ENCODE measurements around the gene TRIM29. TPM values are rescaled to one million over a fixed set of nuclear protein-coding genes. Genes with fewer than 3 reads are reported as not detected.

TRIM29 gene
- total RNA-seq, 1 donor from 2014 or later, result 56.7 TPM

DNA sequence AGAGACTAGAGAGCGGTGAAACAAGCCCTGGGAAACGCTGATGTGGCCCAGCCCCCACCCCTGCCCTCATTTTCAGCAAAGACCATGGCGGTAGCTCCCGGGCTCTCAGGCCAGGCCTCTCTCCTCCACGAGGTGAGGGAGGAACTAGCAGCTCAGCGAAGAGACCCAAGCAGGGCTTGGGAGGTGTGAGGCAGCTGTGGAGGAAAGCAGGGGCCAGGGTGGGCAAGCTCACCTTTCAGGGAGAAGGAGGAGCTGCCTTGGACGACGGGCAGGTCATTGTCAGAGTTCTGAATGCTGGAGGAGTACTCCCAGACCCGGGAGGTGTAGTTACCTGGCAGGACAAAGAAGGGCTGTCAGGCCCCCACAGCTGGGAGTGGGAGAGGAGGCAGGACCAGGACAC lies 19.9 kb downstream of the TRIM29 start:
- peak overlapping the region; percentile 51 for H3K27ac Mint-ChIP-seq
- no peak for DNase-seq (ENCODE audit: extremely low spot score, unreplicated experiment)
- TF ChIP-seq, protein P1, sequence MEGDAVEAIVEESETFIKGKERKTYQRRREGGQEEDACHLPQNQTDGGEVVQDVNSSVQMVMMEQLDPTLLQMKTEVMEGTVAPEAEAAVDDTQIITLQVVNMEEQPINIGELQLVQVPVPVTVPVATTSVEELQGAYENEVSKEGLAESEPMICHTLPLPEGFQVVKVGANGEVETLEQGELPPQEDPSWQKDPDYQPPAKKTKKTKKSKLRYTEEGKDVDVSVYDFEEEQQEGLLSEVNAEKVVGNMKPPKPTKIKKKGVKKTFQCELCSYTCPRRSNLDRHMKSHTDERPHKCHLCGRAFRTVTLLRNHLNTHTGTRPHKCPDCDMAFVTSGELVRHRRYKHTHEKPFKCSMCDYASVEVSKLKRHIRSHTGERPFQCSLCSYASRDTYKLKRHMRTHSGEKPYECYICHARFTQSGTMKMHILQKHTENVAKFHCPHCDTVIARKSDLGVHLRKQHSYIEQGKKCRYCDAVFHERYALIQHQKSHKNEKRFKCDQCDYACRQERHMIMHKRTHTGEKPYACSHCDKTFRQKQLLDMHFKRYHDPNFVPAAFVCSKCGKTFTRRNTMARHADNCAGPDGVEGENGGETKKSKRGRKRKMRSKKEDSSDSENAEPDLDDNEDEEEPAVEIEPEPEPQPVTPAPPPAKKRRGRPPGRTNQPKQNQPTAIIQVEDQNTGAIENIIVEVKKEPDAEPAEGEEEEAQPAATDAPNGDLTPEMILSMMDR (conservative IDR thresholded peaks at IDR 0.05), result no peak
- H3K9me3 Mint-ChIP-seq, result peaks cover 5% of the 10 kb centered on the region
- H3K4me1 Mint-ChIP-seq (ENCODE audit: unreplicated experiment), result peaks cover 8% of the 10 kb centered on the region
- H3K4me3 Mint-ChIP-seq, result no peak overlapping the region
- H3K27me3 Mint-ChIP-seq, result peaks cover 11% of the 10 kb centered on the region
- H3K36me3 Mint-ChIP-seq, result peaks cover 5% of the 10 kb centered on the region

DNA sequence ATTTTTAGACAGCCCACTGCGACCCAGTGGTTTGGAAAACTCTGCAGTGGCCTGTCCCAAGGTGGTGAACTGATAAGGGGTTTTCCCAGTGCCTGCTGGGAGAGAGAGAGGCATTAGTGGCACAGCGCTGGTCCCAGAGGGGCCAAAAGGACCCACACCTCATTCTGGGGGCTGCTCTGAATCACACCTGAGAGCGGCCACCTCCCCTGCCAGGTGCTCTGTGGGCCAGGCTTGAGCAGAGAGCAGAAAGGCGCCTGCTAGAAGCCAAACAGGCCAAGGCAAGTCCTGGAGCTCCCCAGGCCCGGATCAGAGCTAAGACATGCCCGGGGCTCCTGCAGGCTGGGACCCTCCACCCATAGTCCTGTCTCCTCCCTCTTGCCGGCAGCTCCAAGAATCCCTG lies 20.9 kb downstream of the TRIM29 start:
- no peak for DNase-seq (ENCODE audit: extremely low spot score, unreplicated experiment)
- no peak overlapping the region for H3K27ac Mint-ChIP-seq
- H3K27me3 Mint-ChIP-seq, result peaks cover 12% of the 10 kb centered on the region
- H3K9me3 Mint-ChIP-seq, result peaks cover 5% of the 10 kb centered on the region
- TF ChIP-seq, protein P1 (conservative IDR thresholded peaks at IDR 0.05), result no peak
- peaks cover 8% of the 10 kb centered on the region for H3K4me1 Mint-ChIP-seq (ENCODE audit: unreplicated experiment)
- H3K4me3 Mint-ChIP-seq, result no peak overlapping the region
- H3K36me3 Mint-ChIP-seq, result peaks cover 5% of the 10 kb centered on the region

- TF ChIP-seq, protein P1 (conservative IDR thresholded peaks at IDR 0.05), result no peak
- Mint-ChIP-seq H3K4me1 (ENCODE audit: unreplicated experiment) (no peaks in the 10 kb centered on the region), H3K27me3 (peaks cover 14% of the 10 kb centered on the region), H3K4me3 (no peak overlapping the region), H3K9me3 (no peaks in the 10 kb centered on the region), H3K36me3 (no peaks in the 10 kb centered on the region), H3K27ac (no peak overlapping the region)
- DNase-seq (ENCODE audit: extremely low spot score, unreplicated experiment), result no peak
Measured at GRCh38 chr11:120115272-120116000, 22.5 kb downstream of the TRIM29 start.

DNA sequence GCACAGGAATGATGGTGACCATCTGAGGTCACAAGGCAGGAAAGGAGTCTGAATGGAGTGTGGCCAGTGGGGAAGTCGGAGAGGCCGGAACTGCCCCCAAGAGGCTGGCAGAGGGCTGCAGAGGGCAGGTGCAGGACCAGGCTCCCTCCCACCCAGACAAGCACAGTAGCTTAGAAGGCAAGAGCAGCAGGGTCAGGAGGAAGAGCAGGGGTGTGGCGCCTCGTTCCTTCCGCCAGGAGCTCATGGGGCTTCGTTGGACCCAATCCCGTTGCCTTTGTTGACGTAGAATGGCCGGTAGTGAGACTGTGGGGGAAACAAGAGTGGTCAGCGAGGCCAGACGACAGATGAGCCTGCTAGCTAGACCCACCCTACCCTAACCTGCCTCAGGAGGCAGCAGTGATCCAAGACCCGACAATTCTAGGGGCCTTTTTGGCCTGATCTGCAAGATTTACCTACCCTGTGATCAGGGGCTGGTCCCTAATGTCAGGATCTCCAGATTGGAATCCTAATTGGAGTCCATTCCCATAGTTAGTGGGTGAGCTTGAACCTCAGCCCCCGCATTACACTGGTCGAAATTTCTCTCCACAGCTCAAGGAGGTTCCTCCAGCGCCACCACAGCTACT lies 25.6 kb downstream of the TRIM29 start:
- Mint-ChIP-seq H3K27ac (no peak overlapping the region), H3K9me3 (no peaks in the 10 kb centered on the region), H3K36me3 (no peaks in the 10 kb centered on the region), H3K27me3 (peaks cover 18% of the 10 kb centered on the region), H3K4me1 (ENCODE audit: unreplicated experiment) (no peaks in the 10 kb centered on the region), H3K4me3 (no peak overlapping the region)
- DNase-seq (ENCODE audit: extremely low spot score, unreplicated experiment), result no peak
- TF ChIP-seq, protein P1 (conservative IDR thresholded peaks at IDR 0.05), result peak; percentile 37

- no peak for DNase-seq (ENCODE audit: extremely low spot score, unreplicated experiment)
- H3K36me3 Mint-ChIP-seq, result no peaks in the 10 kb centered on the region
- peaks cover 31% of the 10 kb centered on the region for H3K27me3 Mint-ChIP-seq
- H3K9me3 Mint-ChIP-seq, result no peaks in the 10 kb centered on the region
- peak overlapping the region; percentile 9 for H3K27ac Mint-ChIP-seq
- TF ChIP-seq, protein P1 (conservative IDR thresholded peaks at IDR 0.05), result no peak
- no peaks in the 10 kb centered on the region for H3K4me1 Mint-ChIP-seq (ENCODE audit: unreplicated experiment)
- no peak overlapping the region for H3K4me3 Mint-ChIP-seq
Measured at GRCh38 chr11:120109531-120109930, 28.4 kb downstream of the TRIM29 start.

Data from type B pancreatic cell (in vitro differentiated cells).